Upper lobe of left lung (tissue), 6 donors: ENCODE data around the gene CRYGC. TPM values are rescaled to one million over a fixed set of nuclear protein-coding genes. Genes with fewer than 3 reads are reported as not detected.

Experiments
- ATAC-seq, 2 donors: fragments of 200-7000 bp; cut with Tn5 transposase; one replicate each; pipeline ENCODE4 v1.9.1; 2022; ENCODE audit warnings: mild to moderate bottlenecking in 2 of 2, moderate library complexity in 2 of 2; ENCODE audit not compliant: low FRiP score in 2 of 2
- DNase-seq, 2 donors: peaks; one replicate each; pipeline ENCODE4 v3.0.0-alpha.2; 2019 to 2020
- H3K27ac ChIP-seq, 4 donors: fragments of 200-600 bp; sonication (generic); one replicate each; pipeline ENCODE4 v1.5.1; 2016 to 2019
- H3K27me3 ChIP-seq, 4 donors: fragments of 200-600 bp; sonication (generic); one replicate each; pipeline ENCODE4 v1.5.1; 2017 to 2019
- H3K36me3 ChIP-seq, 4 donors: fragments of 200-600 bp; sonication (generic); one replicate each; pipeline ENCODE4 v1.5.1; 2016 to 2019
- H3K4me1 ChIP-seq, 4 donors: fragments of 200-600 bp; sonication (generic); one replicate each; pipeline ENCODE4 v1.5.1; 2018 to 2019
- H3K4me3 ChIP-seq, 4 donors: fragments of 200-600 bp; sonication (generic); one replicate each; pipeline ENCODE4 v1.5.1; 2017 to 2019; ENCODE audit warnings: mild to moderate bottlenecking in 2 of 4, moderate library complexity in 1 of 4
- H3K9me3 ChIP-seq, 4 donors: fragments of 200-600 bp; sonication (generic); one replicate each; pipeline ENCODE4 v1.5.1; 2018 to 2019
- EP300 ChIP-seq, 4 donors: sonication (generic); formaldehyde crosslinking; IDR thresholded peaks; one replicate each; pipeline ENCODE4 v1.5.1; 2017; ENCODE audit warnings: antibody characterized with exemption in 4 of 4, control low read depth in 2 of 4
- POLR2A ChIP-seq, 4 donors: fragments of 450-650 bp; IDR thresholded peaks; one replicate each; pipeline ENCODE4 v1.5.1; 2016 to 2017; ENCODE audit warnings: antibody characterized with exemption in 4 of 4, mild to moderate bottlenecking in 2 of 4
- POLR2AphosphoS5 ChIP-seq, 2 donors: sonication (generic); formaldehyde crosslinking; IDR thresholded peaks; one replicate each; pipeline ENCODE4 v1.5.1; 2017; ENCODE audit warnings: antibody characterized with exemption in 2 of 2
- WGBS, 2 donors: methylation state at CpG; one replicate each; pipeline ENCODE4 v1.1.5; 2017 to 2018; 5-methylcytosine and 5-hydroxymethylcytosine counted together
- total RNA-seq, 6 donors: library from RNA; depleted of rRNA in 4 of 6; stranded (reverse); fragments of >200 nt in 4 of 6; gene quantifications; one replicate each; pipeline versions ENCODE4 v1.1.0 to v1.2.1, GENCODE V29; 2016 to 2021
- TF ChIP-seq, protein P1 (sequence below), 6 experiments: fragments of 450-650 bp in 4 of 6; fragments of 200-600 bp in 2 of 6; sonication (generic) in 2 of 6; IDR thresholded peaks; one replicate each; pipeline ENCODE4 v1.5.1; 2016 to 2019; ENCODE audit warnings: antibody characterized with exemption in 6 of 6
- donor health status: DM: no; HTN: no; CAD: no; lungs with moderate emphysema.
- donor health status: DM: no; HTN: yes; CAD: no; lungs with severe emphysema.

CRYGC gene
- total RNA-seq, 6 donors from 2014 or later = not detected

DNA sequence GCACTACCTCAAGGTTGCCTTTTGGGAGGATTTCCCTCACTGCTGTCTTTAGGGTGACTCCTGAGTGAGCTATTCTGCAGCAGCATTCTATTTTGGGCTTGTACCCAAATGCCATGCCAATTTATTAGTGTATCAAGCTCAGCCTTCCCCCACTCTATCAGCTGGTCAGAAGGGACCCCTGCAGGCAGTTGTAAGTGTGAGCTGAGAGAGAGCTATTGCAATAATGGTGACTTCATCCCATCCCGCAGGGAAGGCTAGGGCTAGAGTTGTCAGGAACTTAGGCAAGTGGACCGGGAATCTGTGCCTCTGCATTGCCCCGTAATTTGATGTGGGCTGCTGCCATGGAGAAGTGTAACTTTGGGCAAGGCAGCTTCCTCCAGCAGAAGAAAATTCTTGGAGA, 18.1 kb upstream of the CRYGC start:
- no peaks in the 10 kb centered on the region for H3K36me3 ChIP-seq
- no peak overlapping the region for H3K27ac ChIP-seq
- no peaks in the 10 kb centered on the region for H3K4me1 ChIP-seq
- ATAC-seq = no peak
- TF ChIP-seq, protein P1, sequence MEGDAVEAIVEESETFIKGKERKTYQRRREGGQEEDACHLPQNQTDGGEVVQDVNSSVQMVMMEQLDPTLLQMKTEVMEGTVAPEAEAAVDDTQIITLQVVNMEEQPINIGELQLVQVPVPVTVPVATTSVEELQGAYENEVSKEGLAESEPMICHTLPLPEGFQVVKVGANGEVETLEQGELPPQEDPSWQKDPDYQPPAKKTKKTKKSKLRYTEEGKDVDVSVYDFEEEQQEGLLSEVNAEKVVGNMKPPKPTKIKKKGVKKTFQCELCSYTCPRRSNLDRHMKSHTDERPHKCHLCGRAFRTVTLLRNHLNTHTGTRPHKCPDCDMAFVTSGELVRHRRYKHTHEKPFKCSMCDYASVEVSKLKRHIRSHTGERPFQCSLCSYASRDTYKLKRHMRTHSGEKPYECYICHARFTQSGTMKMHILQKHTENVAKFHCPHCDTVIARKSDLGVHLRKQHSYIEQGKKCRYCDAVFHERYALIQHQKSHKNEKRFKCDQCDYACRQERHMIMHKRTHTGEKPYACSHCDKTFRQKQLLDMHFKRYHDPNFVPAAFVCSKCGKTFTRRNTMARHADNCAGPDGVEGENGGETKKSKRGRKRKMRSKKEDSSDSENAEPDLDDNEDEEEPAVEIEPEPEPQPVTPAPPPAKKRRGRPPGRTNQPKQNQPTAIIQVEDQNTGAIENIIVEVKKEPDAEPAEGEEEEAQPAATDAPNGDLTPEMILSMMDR (IDR thresholded peaks at IDR 0.05) = no peak
- TF ChIP-seq POLR2AphosphoS5 (IDR thresholded peaks at IDR 0.05) (no peak), POLR2A (IDR thresholded peaks at IDR 0.05) (no peak), EP300 (IDR thresholded peaks at IDR 0.05) (no peak)
- H3K9me3 ChIP-seq = no peaks in the 10 kb centered on the region
- DNase-seq = no peak
- 75 to 77% methylated on average over 3 of the region's 3 CpGs for WGBS, 2 donors
- no peak overlapping the region for H3K4me3 ChIP-seq
- H3K27me3 ChIP-seq = no peaks in the 10 kb centered on the region

DNA sequence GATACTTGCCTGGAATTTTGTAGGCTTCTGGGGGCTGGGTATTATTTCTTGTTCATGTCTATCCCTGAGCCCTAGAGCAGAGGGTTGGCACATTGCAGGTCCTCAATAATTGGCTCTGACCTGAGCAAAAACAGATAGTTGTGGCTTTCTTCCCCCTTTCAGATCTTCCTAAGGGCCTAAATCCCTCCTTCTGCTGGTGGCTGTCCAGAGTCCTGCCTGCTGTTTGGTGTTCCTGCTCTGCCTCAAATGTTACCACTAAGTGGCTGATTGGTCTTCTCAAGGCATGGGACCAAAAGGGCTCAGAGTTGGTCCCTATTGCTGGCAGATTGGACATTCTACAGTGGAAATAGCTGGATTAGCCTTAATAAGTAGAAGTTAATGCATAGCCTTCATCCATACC, 17.4 kb upstream of the CRYGC start:
- no peak overlapping the region for H3K27ac ChIP-seq
- H3K9me3 ChIP-seq = no peaks in the 10 kb centered on the region
- no peak for TF ChIP-seq POLR2AphosphoS5 (IDR thresholded peaks at IDR 0.05)
- TF ChIP-seq EP300 (IDR thresholded peaks at IDR 0.05) = no peak
- TF ChIP-seq, protein P1 (IDR thresholded peaks at IDR 0.05) = no peak
- TF ChIP-seq POLR2A (IDR thresholded peaks at IDR 0.05) = no peak
- no peaks in the 10 kb centered on the region for H3K4me1 ChIP-seq
- H3K27me3 ChIP-seq = no peaks in the 10 kb centered on the region
- ATAC-seq (no peak), DNase-seq (no peak)
- no peaks in the 10 kb centered on the region for H3K36me3 ChIP-seq
- H3K4me3 ChIP-seq = no peak overlapping the region

DNA sequence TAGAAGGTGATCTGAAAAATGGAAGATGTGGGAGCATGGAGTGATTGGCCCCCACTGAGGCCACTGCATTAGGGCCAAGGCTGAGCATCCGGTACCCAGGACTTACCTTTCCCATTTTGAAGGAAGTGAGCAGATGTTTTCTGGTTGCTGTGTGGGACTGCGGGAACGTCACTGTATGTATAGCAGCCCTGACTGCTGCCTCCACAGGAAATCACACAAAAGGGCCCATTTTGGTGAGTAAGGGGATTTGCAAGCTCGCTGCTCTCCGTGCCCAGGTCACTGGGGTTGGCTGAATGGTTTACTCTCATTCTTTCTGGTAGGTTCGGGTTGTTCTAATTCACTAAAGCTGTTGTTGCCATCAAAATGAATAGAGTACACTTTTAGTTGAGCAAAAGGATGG, 16.4 kb upstream of the CRYGC start, which contains the start of gene CRYGB:
TSS of gene CRYGB (minus strand) at position 153 of the 400 bp plus-strand sequence. CDS start at position 115, 38 bp downstream.
- Histone ChIP-seq H3K4me1 (no peaks in the 10 kb centered on the region), H3K9me3 (no peaks in the 10 kb centered on the region), H3K27ac (no peak within 1 kb of the TSS), H3K36me3 (no peaks in the 10 kb centered on the region), H3K4me3 (no peak within 1 kb of the TSS), H3K27me3 (no peaks in the 10 kb centered on the region)
- no peak for ATAC-seq
- WGBS, 2 donors = 75 to 86% methylated on average over 3 to 6 of the region's 6 CpGs
- DNase-seq = no peak
- TF ChIP-seq EP300 (IDR thresholded peaks at IDR 0.05) (no peak), POLR2AphosphoS5 (IDR thresholded peaks at IDR 0.05) (no peak), POLR2A (IDR thresholded peaks at IDR 0.05) (no peak)
- TF ChIP-seq, protein P1 (IDR thresholded peaks at IDR 0.05) = no peak

DNA sequence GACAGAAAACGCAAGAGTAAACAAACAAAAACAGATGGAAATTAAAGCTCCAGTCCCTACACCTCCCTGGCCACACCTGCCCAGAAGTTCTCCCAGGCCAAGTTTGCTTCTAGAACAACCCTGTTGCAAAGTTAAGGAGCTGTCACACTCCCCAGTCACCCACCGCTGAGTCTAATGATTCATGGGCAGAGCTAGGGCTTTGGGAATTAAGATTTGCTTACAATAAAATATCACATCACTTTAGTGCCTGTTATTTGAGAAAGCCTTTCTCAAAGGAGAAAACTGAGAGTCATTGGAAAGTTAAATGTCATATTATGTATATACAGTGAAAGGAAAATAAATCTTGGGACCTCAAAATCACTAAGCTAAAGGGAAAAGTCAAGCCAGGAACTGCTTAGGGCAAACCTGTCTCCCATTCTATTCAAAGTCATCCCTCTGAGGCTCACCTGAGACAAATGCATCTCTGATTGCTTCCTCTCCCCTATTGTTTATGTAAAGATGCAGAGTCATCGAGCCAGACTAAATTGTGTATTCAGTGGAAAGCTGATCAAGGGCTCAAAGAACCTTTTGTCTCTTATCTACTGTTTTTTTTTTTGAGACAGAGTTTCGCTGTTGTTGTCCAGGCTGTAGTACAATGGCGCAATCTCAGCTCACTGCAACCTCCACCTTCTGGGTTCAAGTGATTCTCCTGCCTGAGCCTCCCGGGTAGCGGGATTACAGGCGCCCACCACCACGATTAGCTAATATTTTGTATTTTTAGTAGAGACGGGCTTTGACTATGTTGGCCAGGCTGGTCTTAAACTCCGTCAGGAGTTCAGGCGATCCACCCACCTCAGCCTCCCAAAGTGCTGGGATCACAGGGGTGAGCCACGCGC, 13.5 kb upstream of the CRYGC start:
- no peak for ATAC-seq
- Histone ChIP-seq H3K4me3 (no peak overlapping the region), H3K36me3 (no peaks in the 10 kb centered on the region), H3K4me1 (no peaks in the 10 kb centered on the region), H3K9me3 (no peaks in the 10 kb centered on the region), H3K27me3 (no peaks in the 10 kb centered on the region), H3K27ac (no peak overlapping the region)
- no peak for DNase-seq
- 61 to 74% methylated on average over 14 of the region's 14 CpGs for WGBS, 2 donors
- TF ChIP-seq POLR2A (IDR thresholded peaks at IDR 0.05) (no peak), EP300 (IDR thresholded peaks at IDR 0.05) (no peak), POLR2AphosphoS5 (IDR thresholded peaks at IDR 0.05) (no peak)
- TF ChIP-seq, protein P1 (IDR thresholded peaks at IDR 0.05) = no peak
